ENCODE results near the gene PXDN.

The PXDN gene

DNA sequence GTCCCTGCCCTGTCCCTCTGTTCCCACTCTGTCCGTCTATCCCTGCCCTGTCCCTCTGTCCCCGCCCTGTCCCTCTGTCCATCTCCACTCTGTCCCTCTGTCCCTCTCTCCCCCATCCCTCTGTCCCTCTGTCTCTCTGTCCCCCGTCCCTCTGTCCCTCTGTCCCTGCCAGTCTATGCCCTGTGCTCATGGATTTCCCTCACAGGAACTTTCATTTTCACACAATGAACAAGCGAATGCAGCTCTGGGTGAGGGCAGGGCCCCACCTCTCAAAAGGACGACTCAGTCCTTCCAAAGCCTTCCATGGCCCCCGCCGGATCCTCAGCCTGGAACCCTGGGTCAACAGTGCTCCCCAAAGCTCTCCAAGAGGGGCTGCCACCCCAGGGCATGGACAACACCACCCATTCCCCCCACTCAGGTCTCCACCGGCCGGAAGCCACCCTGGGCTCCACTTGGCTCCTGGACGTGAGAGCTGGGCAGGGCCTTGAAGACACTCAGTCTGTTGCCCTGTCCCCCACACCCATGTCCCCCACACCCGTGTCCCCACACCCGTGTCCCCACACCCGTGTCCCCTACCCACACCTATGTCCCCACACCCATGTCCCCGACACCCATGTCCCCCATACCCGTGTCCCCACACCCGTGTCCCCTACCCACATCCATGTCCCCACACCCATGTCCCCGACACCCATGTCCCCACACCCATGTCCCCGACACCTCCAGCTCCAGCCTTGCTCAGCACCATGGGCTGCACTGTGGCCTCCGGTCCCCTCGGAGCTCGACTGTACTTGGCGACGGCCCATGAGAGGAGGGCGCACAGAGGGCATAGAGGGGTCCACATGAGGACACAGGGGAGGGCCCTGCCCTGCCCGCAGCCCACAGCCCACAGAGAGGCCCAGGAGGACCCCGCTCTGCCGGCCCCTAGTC lies 156.0 kb downstream of the PXDN start:
- DNase-seq (ENCODE audit: low read depth), result no peak
- H3K4me3 ChIP-seq (replicated peaks; ENCODE audit: low read depth, low read length), result no peak overlapping the region
- TF ChIP-seq CTCF (IDR thresholded peaks at IDR 0.05; ENCODE audit: low read length, missing control alignments), result no peak

- no peak for DNase-seq (ENCODE audit: low read depth)
- no peak overlapping the region for H3K4me3 ChIP-seq (replicated peaks; ENCODE audit: low read depth, low read length)
- no peak for TF ChIP-seq CTCF (IDR thresholded peaks at IDR 0.05; ENCODE audit: low read length, missing control alignments)
Measured at GRCh38 chr2:1586923-1587840, 157.1 kb downstream of the PXDN start.

DNA sequence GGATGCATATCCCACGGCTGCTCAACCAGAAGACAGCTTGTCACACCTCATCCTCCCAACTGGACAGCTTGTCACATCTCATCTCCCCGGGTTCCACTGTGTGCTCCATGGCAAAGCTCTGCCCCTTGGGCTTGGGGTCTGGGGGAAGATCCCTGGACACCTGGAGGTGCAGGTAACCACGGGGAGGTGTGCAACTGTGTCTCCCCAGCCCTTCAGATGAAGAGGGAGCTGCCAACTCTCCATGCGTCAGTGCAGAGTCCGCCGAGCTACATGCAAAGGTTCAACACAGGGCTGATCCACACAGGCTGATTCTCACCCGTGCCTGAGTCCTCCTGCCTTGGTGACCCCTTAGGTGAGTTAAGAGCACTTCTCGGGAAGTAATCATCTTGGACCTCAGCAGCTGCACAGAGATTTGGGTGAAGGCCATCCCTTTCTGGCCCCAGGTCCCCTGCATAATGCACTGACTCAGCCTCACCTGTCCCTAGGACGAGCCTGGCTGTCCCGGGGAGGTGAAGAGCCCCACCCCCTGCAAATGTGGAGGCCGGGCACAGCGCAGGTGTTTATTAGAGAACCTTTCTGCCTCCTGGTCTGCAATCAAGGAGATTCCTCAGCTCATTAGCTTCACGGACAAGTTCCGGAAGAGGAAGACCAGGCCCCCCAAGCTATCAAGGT lies 157.9 kb downstream of the PXDN start:
- DNase-seq (ENCODE audit: low read depth), result no peak
- H3K4me3 ChIP-seq (replicated peaks; ENCODE audit: low read depth, low read length), result no peak overlapping the region
- no peak for TF ChIP-seq CTCF (IDR thresholded peaks at IDR 0.05; ENCODE audit: low read length, missing control alignments)

DNA sequence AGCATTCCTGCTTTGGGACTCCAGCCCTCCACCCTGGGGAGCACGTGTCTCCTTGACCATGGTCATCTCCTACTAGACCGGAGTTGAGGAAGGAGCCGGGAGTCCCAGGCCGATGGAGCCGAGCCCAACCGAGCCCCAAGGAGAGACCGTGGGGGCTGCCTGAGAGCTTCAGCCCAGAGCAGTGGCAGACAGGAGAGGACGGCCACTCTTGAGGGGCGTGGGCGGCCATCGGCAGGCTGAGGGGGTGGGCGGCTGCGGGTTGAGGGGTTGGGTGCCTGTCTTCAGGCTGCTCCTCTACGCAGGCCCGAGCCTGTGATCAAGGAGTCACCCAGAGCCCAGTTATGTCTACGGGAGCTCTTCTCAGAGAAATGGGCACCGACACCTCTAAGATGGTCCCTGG lies 158.7 kb downstream of the PXDN start:
- no peak for DNase-seq (ENCODE audit: low read depth)
- H3K4me3 ChIP-seq (replicated peaks; ENCODE audit: low read depth, low read length), result no peak overlapping the region
- no peak for TF ChIP-seq CTCF (IDR thresholded peaks at IDR 0.05; ENCODE audit: low read length, missing control alignments)

- TF ChIP-seq CTCF (IDR thresholded peaks at IDR 0.05; ENCODE audit: low read length, missing control alignments), result no peak
- no peak overlapping the region for H3K4me3 ChIP-seq (replicated peaks; ENCODE audit: low read depth, low read length)
- DNase-seq (ENCODE audit: low read depth), result no peak
Measured at GRCh38 chr2:1584691-1585485, 159.4 kb downstream of the PXDN start.

DNA sequence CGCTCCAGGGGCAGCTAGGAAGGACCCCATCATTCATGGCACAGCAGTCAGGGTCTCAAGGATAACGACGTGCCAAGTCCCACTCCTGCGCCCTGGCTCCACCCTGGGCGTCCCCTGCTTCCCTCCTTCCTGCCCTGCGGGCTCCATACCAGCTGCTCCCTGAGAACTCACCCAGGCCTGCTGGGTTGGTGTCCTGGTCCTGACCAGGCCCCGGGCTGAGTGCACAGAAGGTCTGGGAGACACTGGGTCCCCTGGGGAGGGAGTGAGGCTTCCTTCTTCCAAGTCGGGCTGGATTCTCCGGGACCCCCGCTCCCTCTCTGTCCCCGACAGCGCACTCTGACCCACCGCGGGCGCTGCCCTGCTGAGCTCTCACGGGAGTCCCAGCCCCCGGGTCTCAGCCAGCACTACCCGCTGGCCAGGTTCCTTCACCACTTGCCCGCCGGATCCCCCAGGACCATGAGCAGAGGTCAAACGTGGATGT lies 160.2 kb downstream of the PXDN start:
- TF ChIP-seq CTCF (IDR thresholded peaks at IDR 0.05; ENCODE audit: low read length, missing control alignments), result no peak
- no peak for DNase-seq (ENCODE audit: low read depth)
- no peak overlapping the region for H3K4me3 ChIP-seq (replicated peaks; ENCODE audit: low read depth, low read length)
